Stimulated activated memory B cell treated with anti-CD40 and anti-IgM and Interleukin-4, amounts not matched to agents 10 μg/mL and 1 μg/mL and 100 μg/mL, for 72 hours (primary cell): Measurements from ENCODE around the gene RAB34.

Source experiments
- ATAC-seq: fragments of 150-1000 bp; cut with Tn5 transposase; 2 replicates; pipeline ENCODE4 v1.10.0; 2021
- H3K27ac Mint-ChIP-seq: one replicate; pipeline ENCODE4 v1.8.0; 2022; ENCODE audit warnings: mild to moderate bottlenecking, mixed read lengths
- H3K27me3 Mint-ChIP-seq: one replicate; pipeline ENCODE4 v1.8.0; 2022; ENCODE audit warnings: mixed read lengths
- H3K36me3 Mint-ChIP-seq: one replicate; pipeline ENCODE4 v1.8.0; 2022; ENCODE audit warnings: mixed read lengths
- H3K4me1 Mint-ChIP-seq: one replicate; pipeline ENCODE4 v1.8.0; 2022; ENCODE audit warnings: mixed read lengths
- H3K4me3 Mint-ChIP-seq: one replicate; pipeline ENCODE4 v1.8.0; 2022; ENCODE audit warnings: mild to moderate bottlenecking, moderate library complexity, mixed read lengths
- H3K9me3 Mint-ChIP-seq: one replicate; pipeline ENCODE4 v1.8.0; 2022; ENCODE audit warnings: mixed read lengths

Gene RAB34

GRCh38 chr17:28712032-28712704, 5.5 kb downstream of the RAB34 start:
- peak; percentile 74 for ATAC-seq
- Mint-ChIP-seq H3K4me1 (peaks cover 37% of the 10 kb centered on the region), H3K36me3 (no peaks in the 10 kb centered on the region), H3K27ac (peak overlapping the region; percentile 93), H3K9me3 (no peaks in the 10 kb centered on the region), H3K4me3 (peak overlapping the region; percentile 87), H3K27me3 (peaks cover 17% of the 10 kb centered on the region)

- Mint-ChIP-seq H3K27me3 (peaks cover 17% of the 10 kb centered on the region), H3K4me3 (peak within 1 kb of the TSS; percentile 87), H3K4me1 (peaks cover 37% of the 10 kb centered on the region), H3K9me3 (no peaks in the 10 kb centered on the region), H3K36me3 (no peaks in the 10 kb centered on the region), H3K27ac (peak within 1 kb of the TSS; percentile 93)
- peak; percentile 44 for ATAC-seq
Measured at GRCh38 chr17:28711723-28712031, 6.0 kb downstream of the RAB34 start, which contains the start of gene PROCA1. TSS of gene PROCA1 (minus strand) at chr17:28711888. CDS start at chr17:28711660, 228 bp downstream.

- peaks cover 17% of the 10 kb centered on the region for H3K27me3 Mint-ChIP-seq
- H3K4me3 Mint-ChIP-seq, result peak overlapping the region; percentile 87
- no peaks in the 10 kb centered on the region for H3K36me3 Mint-ChIP-seq
- H3K27ac Mint-ChIP-seq, result peak overlapping the region; percentile 93
- ATAC-seq, result peak; percentile 93
- H3K9me3 Mint-ChIP-seq, result no peaks in the 10 kb centered on the region
- peaks cover 37% of the 10 kb centered on the region for H3K4me1 Mint-ChIP-seq
Measured at GRCh38 chr17:28710861-28711722, 6.6 kb downstream of the RAB34 start.

GRCh38 chr17:28707339-28707720, 10.3 kb downstream of the RAB34 start:
- peak overlapping the region; percentile 1 for H3K27ac Mint-ChIP-seq
- no peak for ATAC-seq
- H3K4me1 Mint-ChIP-seq, result peaks cover 27% of the 10 kb centered on the region
- H3K36me3 Mint-ChIP-seq, result peaks cover 25% of the 10 kb centered on the region
- no peaks in the 10 kb centered on the region for H3K27me3 Mint-ChIP-seq
- no peaks in the 10 kb centered on the region for H3K9me3 Mint-ChIP-seq
- no peak overlapping the region for H3K4me3 Mint-ChIP-seq

GRCh38 chr17:28706471-28707338, 11.0 kb downstream of the RAB34 start:
- H3K27me3 Mint-ChIP-seq, result no peaks in the 10 kb centered on the region
- H3K9me3 Mint-ChIP-seq, result no peaks in the 10 kb centered on the region
- no peak for ATAC-seq
- peak overlapping the region; percentile 1 for H3K27ac Mint-ChIP-seq
- peaks cover 30% of the 10 kb centered on the region for H3K36me3 Mint-ChIP-seq
- H3K4me1 Mint-ChIP-seq, result peaks cover 21% of the 10 kb centered on the region
- H3K4me3 Mint-ChIP-seq, result no peak overlapping the region

GRCh38 chr17:28705728-28706334, 11.8 kb downstream of the RAB34 start:
- H3K36me3 Mint-ChIP-seq, result peaks cover 37% of the 10 kb centered on the region
- peaks cover 18% of the 10 kb centered on the region for H3K4me1 Mint-ChIP-seq

GRCh38 chr17:28705074-28705659, 12.5 kb downstream of the RAB34 start:
- H3K27me3 Mint-ChIP-seq, result no peaks in the 10 kb centered on the region
- no peak overlapping the region for H3K4me3 Mint-ChIP-seq
- peaks cover 42% of the 10 kb centered on the region for H3K36me3 Mint-ChIP-seq
- H3K9me3 Mint-ChIP-seq, result no peaks in the 10 kb centered on the region
- peaks cover 11% of the 10 kb centered on the region for H3K4me1 Mint-ChIP-seq
- H3K27ac Mint-ChIP-seq, result peak overlapping the region; percentile 25
- no peak for ATAC-seq

More at GRCh38 chr17:28705728-28706334, 11.8 kb downstream of the RAB34 start:
- no peaks in the 10 kb centered on the region for H3K9me3 Mint-ChIP-seq
- no peaks in the 10 kb centered on the region for H3K27me3 Mint-ChIP-seq
- no peak for ATAC-seq
- H3K4me3 Mint-ChIP-seq, result no peak overlapping the region
- H3K27ac Mint-ChIP-seq, result peak overlapping the region; percentile 25

- H3K4me1 Mint-ChIP-seq, result peaks cover 8% of the 10 kb centered on the region
- H3K36me3 Mint-ChIP-seq, result peaks cover 51% of the 10 kb centered on the region
- H3K27ac Mint-ChIP-seq, result peak overlapping the region; percentile 12
- no peaks in the 10 kb centered on the region for H3K9me3 Mint-ChIP-seq
- ATAC-seq, result no peak
- H3K27me3 Mint-ChIP-seq, result no peaks in the 10 kb centered on the region
- H3K4me3 Mint-ChIP-seq, result no peak overlapping the region
Measured at GRCh38 chr17:28704219-28704858, 13.3 kb downstream of the RAB34 start.

GRCh38 chr17:28703552-28704218, 14.0 kb downstream of the RAB34 start:
- ATAC-seq, result no peak
- H3K4me1 Mint-ChIP-seq, result peaks cover 8% of the 10 kb centered on the region
- no peaks in the 10 kb centered on the region for H3K27me3 Mint-ChIP-seq
- H3K36me3 Mint-ChIP-seq, result peaks cover 54% of the 10 kb centered on the region
- H3K9me3 Mint-ChIP-seq, result no peaks in the 10 kb centered on the region
- H3K4me3 Mint-ChIP-seq, result no peak overlapping the region
- H3K27ac Mint-ChIP-seq, result peak overlapping the region; percentile 12

- Mint-ChIP-seq H3K4me1 (peaks cover 8% of the 10 kb centered on the region), H3K27me3 (no peaks in the 10 kb centered on the region), H3K9me3 (no peaks in the 10 kb centered on the region), H3K36me3 (peaks cover 61% of the 10 kb centered on the region), H3K4me3 (no peak overlapping the region), H3K27ac (no peak overlapping the region)
- ATAC-seq, result no peak
Measured at GRCh38 chr17:28702752-28703150, 14.9 kb downstream of the RAB34 start.

GRCh38 chr17:28702026-28702751, 15.5 kb downstream of the RAB34 start:
- H3K27ac Mint-ChIP-seq, result no peak overlapping the region
- H3K9me3 Mint-ChIP-seq, result no peaks in the 10 kb centered on the region
- no peaks in the 10 kb centered on the region for H3K27me3 Mint-ChIP-seq
- peaks cover 66% of the 10 kb centered on the region for H3K36me3 Mint-ChIP-seq
- no peak for ATAC-seq
- H3K4me1 Mint-ChIP-seq, result peaks cover 8% of the 10 kb centered on the region
- H3K4me3 Mint-ChIP-seq, result no peak overlapping the region

GRCh38 chr17:28700830-28701492, 16.7 kb downstream of the RAB34 start:
- no peaks in the 10 kb centered on the region for H3K9me3 Mint-ChIP-seq
- no peaks in the 10 kb centered on the region for H3K27me3 Mint-ChIP-seq
- peaks cover 76% of the 10 kb centered on the region for H3K36me3 Mint-ChIP-seq
- no peak overlapping the region for H3K27ac Mint-ChIP-seq
- no peak for ATAC-seq
- H3K4me3 Mint-ChIP-seq, result no peak overlapping the region
- peaks cover 8% of the 10 kb centered on the region for H3K4me1 Mint-ChIP-seq

GRCh38 chr17:28700278-28700677, 17.4 kb downstream of the RAB34 start:
- H3K27ac Mint-ChIP-seq, result no peak overlapping the region
- no peaks in the 10 kb centered on the region for H3K27me3 Mint-ChIP-seq
- ATAC-seq, result no peak
- peaks cover 73% of the 10 kb centered on the region for H3K36me3 Mint-ChIP-seq
- no peak overlapping the region for H3K4me3 Mint-ChIP-seq
- H3K4me1 Mint-ChIP-seq, result peaks cover 4% of the 10 kb centered on the region
- H3K9me3 Mint-ChIP-seq, result no peaks in the 10 kb centered on the region
